ENCODE measurements around the gene CCDC7.

CCDC7 gene

GRCh38 chr10:32410569-32410968, 35.4 kb upstream of the CCDC7 start:
- H2BK5ac ChIP-seq (ENCODE audit: low read depth, low read length, poor library complexity) = no peak overlapping the region
- no peak for DNase-seq
- WGBS (ENCODE audit: extremely low coverage, insufficient coverage, insufficient read length) = no CpG with 5 or more reads among the region's 8 CpGs
- no peak overlapping the region for H3K18ac ChIP-seq (ENCODE audit: low read length)
- H2BK120ac ChIP-seq (ENCODE audit: insufficient read depth, low read length, poor library complexity) = no peak overlapping the region
- H4K12ac ChIP-seq (ENCODE audit: low read depth, low read length) = no peak overlapping the region
- H2AK5ac ChIP-seq (ENCODE audit: low read length) = no peak overlapping the region
- H4K91ac ChIP-seq (ENCODE audit: low read depth, low read length) = no peak overlapping the region
- no peaks in the 10 kb centered on the region for H3K36me3 ChIP-seq (ENCODE audit: control insufficient read depth in 1 of 2, insufficient read depth in 2 of 2, low read length in 2 of 2)
- no peaks in the 10 kb centered on the region for H3K79me1 ChIP-seq (ENCODE audit: low read length)
- H3K14ac ChIP-seq (ENCODE audit: low read length) = no peak overlapping the region
- H4K8ac ChIP-seq (ENCODE audit: low read depth, low read length) = no peak overlapping the region
- H3K4me1 ChIP-seq (ENCODE audit: control insufficient read depth in 1 of 2, insufficient read depth in 2 of 2, low read length in 2 of 2) = peaks cover 0 to 2% of the 10 kb centered on the region in 2 experiments
- H3K27ac ChIP-seq (ENCODE audit: low read depth, low read length) = no peak overlapping the region
- H2BK12ac ChIP-seq (ENCODE audit: low read length) = no peak overlapping the region
- H3K23ac ChIP-seq (ENCODE audit: low read length) = no peak overlapping the region
- no peak overlapping the region for H3K4ac ChIP-seq (ENCODE audit: low read depth, low read length)
- H3K9ac ChIP-seq (ENCODE audit: low read length) = no peak overlapping the region
- peaks cover 3% of the 10 kb centered on the region for H3K9me3 ChIP-seq (ENCODE audit: insufficient read depth, low read depth, low read length)
- no peak overlapping the region for H2AFZ ChIP-seq (ENCODE audit: insufficient read depth, low read length, poor library complexity)
- no peak overlapping the region for H3K4me2 ChIP-seq (ENCODE audit: low read length)
- no peaks in the 10 kb centered on the region for H3K27me3 ChIP-seq (ENCODE audit: insufficient read depth, low read length)
- H3K79me2 ChIP-seq (ENCODE audit: control insufficient read depth, insufficient read depth, low read length, poor library complexity) = no peaks in the 10 kb centered on the region
- no peak overlapping the region for H3K4me3 ChIP-seq (ENCODE audit: low read depth, low read length)

DNA sequence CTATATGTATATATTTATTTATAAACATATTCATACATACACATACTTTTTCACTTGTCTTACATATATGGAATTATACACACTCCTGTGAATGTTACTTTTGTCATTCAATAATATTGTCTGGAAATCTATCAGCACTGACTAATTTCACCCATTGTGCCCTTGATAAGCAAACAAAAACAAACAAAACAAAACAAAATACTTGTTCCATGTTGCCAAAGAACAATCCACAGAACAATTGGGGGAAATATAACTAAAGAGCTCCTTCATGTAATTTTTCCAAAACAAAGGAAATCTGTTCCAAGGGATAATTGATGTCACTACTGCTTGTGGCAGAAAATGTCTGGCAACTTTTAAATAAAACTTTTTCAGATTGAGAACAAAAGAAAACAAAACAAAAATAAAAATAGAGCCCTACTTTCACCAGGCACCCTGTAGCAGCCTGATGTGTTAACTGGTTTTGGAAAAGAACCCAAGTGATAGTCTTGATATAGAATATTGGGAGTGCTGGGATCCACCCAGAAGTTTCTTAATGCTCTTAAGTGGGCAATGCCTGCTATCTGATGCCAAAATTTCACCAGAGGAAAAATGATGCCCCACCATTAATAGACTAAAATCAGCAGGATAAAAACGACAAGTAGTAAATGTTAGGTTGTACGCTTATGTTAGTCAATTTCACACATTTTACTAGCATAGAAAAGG, 34.0 kb upstream of the CCDC7 start:
- no peak overlapping the region for H2BK120ac ChIP-seq (ENCODE audit: insufficient read depth, low read length, poor library complexity)
- peaks cover 3% of the 10 kb centered on the region for H3K9me3 ChIP-seq (ENCODE audit: insufficient read depth, low read depth, low read length)
- H2BK5ac ChIP-seq (ENCODE audit: low read depth, low read length, poor library complexity) = no peak overlapping the region
- no peak overlapping the region for H3K27ac ChIP-seq (ENCODE audit: low read depth, low read length)
- no peak overlapping the region for H3K23ac ChIP-seq (ENCODE audit: low read length)
- H3K36me3 ChIP-seq (ENCODE audit: control insufficient read depth in 1 of 2, insufficient read depth in 2 of 2, low read length in 2 of 2) = no peaks in the 10 kb centered on the region
- no peaks in the 10 kb centered on the region for H3K79me1 ChIP-seq (ENCODE audit: low read length)
- H3K4me2 ChIP-seq (ENCODE audit: low read length) = no peak overlapping the region
- no peak overlapping the region for H3K18ac ChIP-seq (ENCODE audit: low read length)
- no peak for DNase-seq
- H3K4me1 ChIP-seq (ENCODE audit: control insufficient read depth in 1 of 2, insufficient read depth in 2 of 2, low read length in 2 of 2) = peaks cover 0 to 2% of the 10 kb centered on the region in 2 experiments
- no peak overlapping the region for H2BK12ac ChIP-seq (ENCODE audit: low read length)
- WGBS (ENCODE audit: extremely low coverage, insufficient coverage, insufficient read length) = no CpG with 5 or more reads among the region's 2 CpGs
- no peak overlapping the region for H3K4me3 ChIP-seq (ENCODE audit: low read depth, low read length)
- H4K12ac ChIP-seq (ENCODE audit: low read depth, low read length) = no peak overlapping the region
- H3K14ac ChIP-seq (ENCODE audit: low read length) = no peak overlapping the region
- no peak overlapping the region for H4K91ac ChIP-seq (ENCODE audit: low read depth, low read length)
- no peaks in the 10 kb centered on the region for H3K79me2 ChIP-seq (ENCODE audit: control insufficient read depth, insufficient read depth, low read length, poor library complexity)
- H2AFZ ChIP-seq (ENCODE audit: insufficient read depth, low read length, poor library complexity) = no peak overlapping the region
- H3K9ac ChIP-seq (ENCODE audit: low read length) = no peak overlapping the region
- no peak overlapping the region for H4K8ac ChIP-seq (ENCODE audit: low read depth, low read length)
- H3K4ac ChIP-seq (ENCODE audit: low read depth, low read length) = no peak overlapping the region
- H2AK5ac ChIP-seq (ENCODE audit: low read length) = no peak overlapping the region
- H3K27me3 ChIP-seq (ENCODE audit: insufficient read depth, low read length) = no peaks in the 10 kb centered on the region

- Histone ChIP-seq H2AFZ (ENCODE audit: insufficient read depth, low read length, poor library complexity) (no peak overlapping the region), H3K18ac (ENCODE audit: low read length) (no peak overlapping the region), H3K9me3 (ENCODE audit: insufficient read depth, low read depth, low read length) (peaks cover 3% of the 10 kb centered on the region), H3K79me1 (ENCODE audit: low read length) (no peaks in the 10 kb centered on the region), H3K4ac (ENCODE audit: low read depth, low read length) (no peak overlapping the region), H4K91ac (ENCODE audit: low read depth, low read length) (no peak overlapping the region), H3K4me3 (ENCODE audit: low read depth, low read length) (no peak overlapping the region), H3K23ac (ENCODE audit: low read length) (no peak overlapping the region), H3K14ac (ENCODE audit: low read length) (no peak overlapping the region), H3K4me2 (ENCODE audit: low read length) (no peak overlapping the region), H3K9ac (ENCODE audit: low read length) (no peak overlapping the region), H3K36me3 (ENCODE audit: control insufficient read depth in 1 of 2, insufficient read depth in 2 of 2, low read length in 2 of 2) (no peaks in the 10 kb centered on the region), H2AK5ac (ENCODE audit: low read length) (no peak overlapping the region), H4K12ac (ENCODE audit: low read depth, low read length) (no peak overlapping the region), H2BK5ac (ENCODE audit: low read depth, low read length, poor library complexity) (no peak overlapping the region), H3K4me1 (ENCODE audit: control insufficient read depth in 1 of 2, insufficient read depth in 2 of 2, low read length in 2 of 2) (peaks cover 0 to 2% of the 10 kb centered on the region in 2 experiments), H2BK120ac (ENCODE audit: insufficient read depth, low read length, poor library complexity) (no peak overlapping the region), H4K8ac (ENCODE audit: low read depth, low read length) (no peak overlapping the region), H3K27ac (ENCODE audit: low read depth, low read length) (no peak overlapping the region), H2BK12ac (ENCODE audit: low read length) (no peak overlapping the region), H3K79me2 (ENCODE audit: control insufficient read depth, insufficient read depth, low read length, poor library complexity) (no peaks in the 10 kb centered on the region), H3K27me3 (ENCODE audit: insufficient read depth, low read length) (no peaks in the 10 kb centered on the region)
- no CpG with 5 or more reads among the region's 2 CpGs for WGBS (ENCODE audit: extremely low coverage, insufficient coverage, insufficient read length)
- no peak for DNase-seq
Observed at GRCh38 chr10:32412499-32412853, 33.5 kb upstream of the CCDC7 start.

DNA sequence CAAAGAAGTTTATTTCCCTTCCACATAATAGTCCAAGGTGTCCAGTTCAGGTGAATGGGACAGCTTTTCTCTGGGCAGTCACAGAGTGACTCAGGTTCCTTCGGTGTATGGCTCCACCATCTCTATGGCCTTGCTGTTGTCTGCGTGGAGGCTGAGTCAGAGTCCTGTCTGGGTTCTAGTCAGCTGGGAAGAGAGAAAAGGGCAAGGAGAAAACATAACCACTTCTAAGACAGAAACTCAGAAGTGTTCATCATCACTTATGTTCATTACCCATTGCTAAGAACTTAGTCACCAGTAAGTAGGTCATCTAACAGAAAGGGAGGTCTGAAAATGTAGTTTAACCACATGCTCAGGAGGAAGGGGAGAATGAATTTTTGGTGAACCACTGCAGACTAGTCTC, 32.4 kb upstream of the CCDC7 start:
- Histone ChIP-seq H3K79me2 (ENCODE audit: control insufficient read depth, insufficient read depth, low read length, poor library complexity) (no peaks in the 10 kb centered on the region), H3K18ac (ENCODE audit: low read length) (no peak overlapping the region), H3K27me3 (ENCODE audit: insufficient read depth, low read length) (no peaks in the 10 kb centered on the region), H2BK120ac (ENCODE audit: insufficient read depth, low read length, poor library complexity) (no peak overlapping the region), H3K4ac (ENCODE audit: low read depth, low read length) (no peak overlapping the region), H3K79me1 (ENCODE audit: low read length) (no peaks in the 10 kb centered on the region), H2BK12ac (ENCODE audit: low read length) (no peak overlapping the region), H2AK5ac (ENCODE audit: low read length) (no peak overlapping the region), H4K12ac (ENCODE audit: low read depth, low read length) (no peak overlapping the region), H3K36me3 (ENCODE audit: control insufficient read depth in 1 of 2, insufficient read depth in 2 of 2, low read length in 2 of 2) (no peaks in the 10 kb centered on the region), H3K9me3 (ENCODE audit: insufficient read depth, low read depth, low read length) (peaks cover 3% of the 10 kb centered on the region), H3K4me2 (ENCODE audit: low read length) (no peak overlapping the region), H3K9ac (ENCODE audit: low read length) (no peak overlapping the region), H4K8ac (ENCODE audit: low read depth, low read length) (no peak overlapping the region), H3K14ac (ENCODE audit: low read length) (no peak overlapping the region), H3K4me3 (ENCODE audit: low read depth, low read length) (no peak overlapping the region), H4K91ac (ENCODE audit: low read depth, low read length) (no peak overlapping the region), H3K23ac (ENCODE audit: low read length) (no peak overlapping the region), H3K4me1 (ENCODE audit: control insufficient read depth in 1 of 2, insufficient read depth in 2 of 2, low read length in 2 of 2) (peaks cover 0 to 2% of the 10 kb centered on the region in 2 experiments), H2AFZ (ENCODE audit: insufficient read depth, low read length, poor library complexity) (no peak overlapping the region), H3K27ac (ENCODE audit: low read depth, low read length) (no peak overlapping the region), H2BK5ac (ENCODE audit: low read depth, low read length, poor library complexity) (no peak overlapping the region)
- DNase-seq = peak; percentile 75 to 79
- WGBS (ENCODE audit: extremely low coverage, insufficient coverage, insufficient read length) = no CpG with 5 or more reads among the region's 2 CpGs

All from trophoblast cell (in vitro differentiated cells and primary cell).